ENCODE results near the gene KCNE2.

The KCNE2 gene

GRCh38 chr21:34343347-34343746, 20.5 kb upstream of the KCNE2 start:
- Histone ChIP-seq H3K4me3 (ENCODE audit: low read depth in 1 of 2, low read length in 2 of 2) (no peak overlapping the region), H3K9me3 (ENCODE audit: insufficient read depth, low read length, severe bottlenecking) (no peaks in the 10 kb centered on the region), H3K27me3 (ENCODE audit: insufficient read depth, low read length, poor library complexity) (no peaks in the 10 kb centered on the region), H4K20me1 (ENCODE audit: insufficient read depth, low read length) (no peaks in the 10 kb centered on the region), H3K27ac (ENCODE audit: low read length) (no peak overlapping the region), H3K79me2 (ENCODE audit: insufficient read depth, low read length) (no peaks in the 10 kb centered on the region), H3K9ac (ENCODE audit: low read depth, low read length) (no peak overlapping the region), H2AFZ (ENCODE audit: low read depth, low read length) (no peak overlapping the region), H3K4me1 (ENCODE audit: insufficient read depth, low read length) (no peaks in the 10 kb centered on the region), H3K36me3 (ENCODE audit: insufficient read depth, low read length) (no peaks in the 10 kb centered on the region), H3K4me2 (ENCODE audit: insufficient read depth, low read length) (no peak overlapping the region)
- DNase-seq (no peak), ATAC-seq (ENCODE audit: insufficient read depth, low read depth) (no peak)
- TF ChIP-seq EZH2 (IDR thresholded peaks at IDR 0.05; ENCODE audit: borderline replicate concordance, low read depth, low read length, severe bottlenecking) (no peak), CTCF (IDR thresholded peaks at IDR 0.05; ENCODE audit: borderline replicate concordance, extremely low read depth, low read length, poor library complexity, severe bottlenecking) (no peak)

GRCh38 chr21:34343838-34344381, 19.9 kb upstream of the KCNE2 start:
- Histone ChIP-seq H3K27me3 (ENCODE audit: insufficient read depth, low read length, poor library complexity) (no peaks in the 10 kb centered on the region), H3K9ac (ENCODE audit: low read depth, low read length) (no peak overlapping the region), H3K4me1 (ENCODE audit: insufficient read depth, low read length) (no peaks in the 10 kb centered on the region), H4K20me1 (ENCODE audit: insufficient read depth, low read length) (no peaks in the 10 kb centered on the region), H2AFZ (ENCODE audit: low read depth, low read length) (no peak overlapping the region), H3K4me3 (ENCODE audit: low read depth in 1 of 2, low read length in 2 of 2) (no peak overlapping the region), H3K9me3 (ENCODE audit: insufficient read depth, low read length, severe bottlenecking) (no peaks in the 10 kb centered on the region), H3K36me3 (ENCODE audit: insufficient read depth, low read length) (no peaks in the 10 kb centered on the region), H3K27ac (ENCODE audit: low read length) (no peak overlapping the region), H3K79me2 (ENCODE audit: insufficient read depth, low read length) (no peaks in the 10 kb centered on the region), H3K4me2 (ENCODE audit: insufficient read depth, low read length) (no peak overlapping the region)
- DNase-seq = no peak
- no peak for TF ChIP-seq EZH2 (IDR thresholded peaks at IDR 0.05; ENCODE audit: borderline replicate concordance, low read depth, low read length, severe bottlenecking)
- no peak for ATAC-seq (ENCODE audit: insufficient read depth, low read depth)

GRCh38 chr21:34344584-34344983, 19.2 kb upstream of the KCNE2 start:
- no peaks in the 10 kb centered on the region for H3K9me3 ChIP-seq (ENCODE audit: insufficient read depth, low read length, severe bottlenecking)
- H3K27me3 ChIP-seq (ENCODE audit: insufficient read depth, low read length, poor library complexity) = no peaks in the 10 kb centered on the region
- ATAC-seq (ENCODE audit: insufficient read depth, low read depth) (no peak), DNase-seq (no peak)
- TF ChIP-seq EZH2 (IDR thresholded peaks at IDR 0.05; ENCODE audit: borderline replicate concordance, low read depth, low read length, severe bottlenecking) (no peak), CTCF (IDR thresholded peaks at IDR 0.05; ENCODE audit: borderline replicate concordance, extremely low read depth, low read length, poor library complexity, severe bottlenecking) (no peak)
- no peaks in the 10 kb centered on the region for H3K36me3 ChIP-seq (ENCODE audit: insufficient read depth, low read length)
- no peak overlapping the region for H2AFZ ChIP-seq (ENCODE audit: low read depth, low read length)
- H3K4me3 ChIP-seq (ENCODE audit: low read depth in 1 of 2, low read length in 2 of 2) = no peak overlapping the region
- H3K4me2 ChIP-seq (ENCODE audit: insufficient read depth, low read length) = no peak overlapping the region
- no peaks in the 10 kb centered on the region for H3K79me2 ChIP-seq (ENCODE audit: insufficient read depth, low read length)
- H3K4me1 ChIP-seq (ENCODE audit: insufficient read depth, low read length) = no peaks in the 10 kb centered on the region
- H4K20me1 ChIP-seq (ENCODE audit: insufficient read depth, low read length) = no peaks in the 10 kb centered on the region
- no peak overlapping the region for H3K9ac ChIP-seq (ENCODE audit: low read depth, low read length)
- no peak overlapping the region for H3K27ac ChIP-seq (ENCODE audit: low read length)

- Histone ChIP-seq H4K20me1 (ENCODE audit: insufficient read depth, low read length) (no peaks in the 10 kb centered on the region), H3K27me3 (ENCODE audit: insufficient read depth, low read length, poor library complexity) (no peaks in the 10 kb centered on the region), H3K9me3 (ENCODE audit: insufficient read depth, low read length, severe bottlenecking) (no peaks in the 10 kb centered on the region), H3K27ac (ENCODE audit: low read length) (no peak overlapping the region), H3K79me2 (ENCODE audit: insufficient read depth, low read length) (no peaks in the 10 kb centered on the region), H2AFZ (ENCODE audit: low read depth, low read length) (no peak overlapping the region), H3K4me3 (ENCODE audit: low read depth in 1 of 2, low read length in 2 of 2) (no peak overlapping the region), H3K4me1 (ENCODE audit: insufficient read depth, low read length) (no peaks in the 10 kb centered on the region), H3K4me2 (ENCODE audit: insufficient read depth, low read length) (no peak overlapping the region), H3K36me3 (ENCODE audit: insufficient read depth, low read length) (no peaks in the 10 kb centered on the region), H3K9ac (ENCODE audit: low read depth, low read length) (no peak overlapping the region)
- ATAC-seq (ENCODE audit: insufficient read depth, low read depth) (no peak), DNase-seq (no peak)
- no peak for TF ChIP-seq EZH2 (IDR thresholded peaks at IDR 0.05; ENCODE audit: borderline replicate concordance, low read depth, low read length, severe bottlenecking)
- no peak for TF ChIP-seq CTCF (IDR thresholded peaks at IDR 0.05; ENCODE audit: borderline replicate concordance, extremely low read depth, low read length, poor library complexity, severe bottlenecking)
These were observed 18.5 kb upstream of the KCNE2 start for GRCh38 chr21:34345091-34345871.
